Body of pancreas (tissue), 4 donors: ENCODE results near the gene LST1.

Experiments used
- CTCF ChIP-seq, 7 experiments: fragments of 450-650 bp in 4 of 7; fragments of 200-600 bp in 3 of 7; sonication (generic) in 3 of 7; IDR thresholded peaks; one replicate each; pipeline ENCODE4 v1.5.1; 2016 to 2019; ENCODE audit warnings: antibody characterized with exemption in 7 of 7
- POLR2A ChIP-seq, 3 donors: fragments of 450-650 bp; IDR thresholded peaks; one replicate each; pipeline ENCODE4 v1.6.1; 2016; ENCODE audit warnings: antibody characterized with exemption in 3 of 3, mild to moderate bottlenecking in 2 of 3

- TF ChIP-seq CTCF (IDR thresholded peaks at IDR 0.05) (no peak), POLR2A (IDR thresholded peaks at IDR 0.05) (peak in 2 of 3 donors; percentile 56 to 72)
Measured at GRCh38 chr6:31575335-31575901, 10.7 kb upstream of the LST1 start, which contains the start of gene TNF.
